Natural killer cell treated with Interleukin-12 subunit alpha and Interleukin-12 subunit beta and Interleukin-15 and Interleukin-18, amount 100 ng/mL, for 72 hours (primary cell): ENCODE results near the gene TNFRSF25. TPM values are rescaled to one million over a fixed set of nuclear protein-coding genes. Genes with fewer than 3 reads are reported as not detected.
A peak's percentile ranks its signal among the peaks of the same experiment; 100 is the strongest.

Experiments used
- ATAC-seq, 2 donors: fragments of 150-1000 bp; cut with Tn5 transposase in 1 of 2; sonication (Bioruptor Pico), chemical (Tn5 transposase) in 1 of 2; 2 replicates each; pipeline ENCODE4 v1.10.0; 2021
- DNase-seq: peaks from one replicate; pipeline ENCODE4 v3.0.0; 2022; ENCODE audit warnings: low spot score
- H3K27ac Mint-ChIP-seq, 2 donors: 1 replicate in 1 of 2; 2 replicates in 1 of 2; pipeline ENCODE4 v1.8.0; 2022; ENCODE audit warnings: mixed read lengths in 2 of 2, mild to moderate bottlenecking in 1 of 2, moderate library complexity in 1 of 2
- H3K27me3 Mint-ChIP-seq, 2 donors: 1 replicate in 1 of 2; 2 replicates in 1 of 2; pipeline ENCODE4 v1.8.0; 2022; ENCODE audit warnings: mixed read lengths in 2 of 2
- H3K36me3 Mint-ChIP-seq: one replicate; pipeline ENCODE4 v1.8.0; 2022; ENCODE audit warnings: mixed read lengths
- H3K4me1 Mint-ChIP-seq, 2 donors: 1 replicate in 1 of 2; 2 replicates in 1 of 2; pipeline ENCODE4 v1.8.0; 2022; ENCODE audit warnings: low read depth in 2 of 2, mixed read lengths in 2 of 2, mild to moderate bottlenecking in 1 of 2
- H3K4me3 Mint-ChIP-seq: one replicate; pipeline ENCODE4 v1.8.0; 2022; ENCODE audit warnings: mixed read lengths
- H3K9me3 Mint-ChIP-seq: 2 replicates; pipeline ENCODE4 v1.8.0; 2022; ENCODE audit warnings: mixed read lengths
- total RNA-seq, 2 donors: library from RNA; stranded (reverse); gene quantifications; one replicate each; pipeline ENCODE4 v1.2.3, GENCODE V29; 2022

TNFRSF25 gene
- 100 to 1,000 TPM in 1 of 2 donors, 10 to 100 TPM in 1; 83.6 to 106 TPM for total RNA-seq

DNA sequence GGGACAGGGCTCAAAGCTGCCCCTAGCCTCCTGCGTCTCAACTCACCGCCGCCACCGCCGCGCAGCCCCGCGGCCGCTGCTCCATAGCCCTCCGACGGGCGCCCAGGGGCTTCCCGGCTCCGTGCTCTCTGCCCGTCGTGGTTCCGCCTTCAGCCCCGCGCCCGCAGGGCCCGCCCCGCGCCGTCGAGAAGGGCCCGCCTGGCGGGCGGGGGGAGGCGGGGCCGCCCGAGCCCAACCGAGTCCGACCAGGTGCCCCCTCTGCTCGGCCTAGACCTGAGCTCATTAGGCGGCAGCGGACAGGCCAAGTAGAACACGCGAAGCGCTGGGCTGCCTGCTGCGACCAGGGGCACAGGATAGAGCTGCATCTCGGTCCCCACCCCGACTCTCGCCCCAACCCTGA lies at the start of gene TNFRSF25:
TNFRSF25 (minus strand) TSS at position 151 of the 400 bp plus-strand sequence; CDS start at position 85, 66 bp downstream.
- peak; percentile 45 to 78 for ATAC-seq
- H3K4me3 Mint-ChIP-seq, result peak within 1 kb of the TSS; percentile 88
- no peaks in the 10 kb centered on the region for H3K9me3 Mint-ChIP-seq
- peaks cover 5% of the 10 kb centered on the region for H3K36me3 Mint-ChIP-seq
- peaks cover 0 to 6% of the 10 kb centered on the region in 2 donors for H3K27me3 Mint-ChIP-seq
- no peak for DNase-seq
- H3K27ac Mint-ChIP-seq, result peak within 1 kb of the TSS in 1 of 2 donors; percentile 88
- H3K4me1 Mint-ChIP-seq, result peaks cover 14 to 23% of the 10 kb centered on the region in 2 donors

DNA sequence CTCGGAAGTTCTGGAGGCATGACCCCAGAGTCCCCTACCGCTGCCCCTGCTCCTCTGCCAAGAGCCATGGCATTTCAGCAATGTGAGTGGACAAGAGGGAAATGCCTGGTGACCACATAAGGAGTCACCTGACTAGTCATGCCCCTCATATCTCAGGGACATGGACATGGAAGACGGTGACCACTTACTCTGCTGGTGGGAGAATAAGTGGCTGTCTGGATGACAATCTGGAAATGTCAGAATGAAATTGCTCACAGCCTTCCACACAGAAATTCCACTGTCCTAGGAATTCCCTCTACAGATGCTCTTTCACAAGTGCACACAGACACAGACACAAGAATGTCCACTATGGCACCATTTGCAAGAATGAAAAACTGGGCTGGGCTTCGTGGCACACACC lies 49.8 kb upstream of the TNFRSF25 start:
- no peak overlapping the region for H3K27ac Mint-ChIP-seq

GRCh38 chr1:6513320-6513801 lies 47.4 kb upstream of the TNFRSF25 start:
- H3K4me1 Mint-ChIP-seq, result no peaks in the 10 kb centered on the region
- H3K27ac Mint-ChIP-seq, result no peak overlapping the region
- H3K36me3 Mint-ChIP-seq, result no peaks in the 10 kb centered on the region
- DNase-seq (no peak), ATAC-seq (no peak)
- H3K9me3 Mint-ChIP-seq, result no peaks in the 10 kb centered on the region
- no peaks in the 10 kb centered on the region for H3K27me3 Mint-ChIP-seq
- H3K4me3 Mint-ChIP-seq, result no peak overlapping the region

More for the DNA sequence above, 49.8 kb upstream of the TNFRSF25 start:
- Mint-ChIP-seq H3K36me3 (no peaks in the 10 kb centered on the region), H3K27me3 (no peaks in the 10 kb centered on the region), H3K9me3 (no peaks in the 10 kb centered on the region), H3K4me1 (no peaks in the 10 kb centered on the region), H3K4me3 (no peak overlapping the region)
- ATAC-seq (no peak), DNase-seq (no peak)

GRCh38 chr1:6512908-6513280 lies 46.9 kb upstream of the TNFRSF25 start:
- Mint-ChIP-seq H3K4me3 (no peak overlapping the region), H3K36me3 (no peaks in the 10 kb centered on the region), H3K4me1 (no peaks in the 10 kb centered on the region), H3K9me3 (no peaks in the 10 kb centered on the region), H3K27me3 (no peaks in the 10 kb centered on the region), H3K27ac (no peak overlapping the region)
- ATAC-seq (no peak), DNase-seq (no peak)

DNA sequence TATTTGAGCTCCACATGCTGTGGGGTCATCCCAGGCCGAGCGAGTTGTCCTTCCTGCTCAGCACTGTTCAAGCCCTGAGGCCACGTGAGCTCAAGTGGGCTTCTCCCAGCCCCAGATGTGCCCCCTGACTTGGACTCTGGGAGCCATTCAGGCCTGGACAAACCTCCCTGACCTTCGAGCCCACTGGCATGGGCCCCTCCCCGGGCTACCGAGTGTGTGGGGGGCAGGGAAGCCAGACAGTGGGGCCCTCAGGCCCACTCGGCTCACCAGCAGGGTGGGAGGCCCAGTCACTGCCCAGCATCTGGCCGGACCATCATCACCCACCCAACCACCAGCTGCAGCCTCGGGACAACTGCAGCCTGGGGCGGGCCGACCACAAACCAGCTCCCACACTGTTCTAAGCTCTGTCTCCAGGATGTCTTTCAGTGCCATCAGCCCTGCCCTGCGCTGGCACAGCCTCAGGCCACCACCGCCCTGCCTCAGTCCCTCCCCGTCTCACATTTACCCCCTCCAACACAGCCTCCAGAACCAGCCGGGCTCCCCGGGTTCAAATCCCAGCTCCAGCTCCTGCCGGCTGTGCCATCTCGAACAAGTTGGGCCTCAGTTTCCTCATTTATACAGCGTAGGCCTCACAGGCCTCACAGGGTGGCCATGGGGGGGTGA lies 46.4 kb upstream of the TNFRSF25 start:
- Mint-ChIP-seq H3K4me3 (no peak overlapping the region), H3K27me3 (no peaks in the 10 kb centered on the region), H3K27ac (no peak overlapping the region), H3K36me3 (no peaks in the 10 kb centered on the region), H3K4me1 (no peaks in the 10 kb centered on the region), H3K9me3 (no peaks in the 10 kb centered on the region)
- ATAC-seq (no peak), DNase-seq (no peak)

DNA sequence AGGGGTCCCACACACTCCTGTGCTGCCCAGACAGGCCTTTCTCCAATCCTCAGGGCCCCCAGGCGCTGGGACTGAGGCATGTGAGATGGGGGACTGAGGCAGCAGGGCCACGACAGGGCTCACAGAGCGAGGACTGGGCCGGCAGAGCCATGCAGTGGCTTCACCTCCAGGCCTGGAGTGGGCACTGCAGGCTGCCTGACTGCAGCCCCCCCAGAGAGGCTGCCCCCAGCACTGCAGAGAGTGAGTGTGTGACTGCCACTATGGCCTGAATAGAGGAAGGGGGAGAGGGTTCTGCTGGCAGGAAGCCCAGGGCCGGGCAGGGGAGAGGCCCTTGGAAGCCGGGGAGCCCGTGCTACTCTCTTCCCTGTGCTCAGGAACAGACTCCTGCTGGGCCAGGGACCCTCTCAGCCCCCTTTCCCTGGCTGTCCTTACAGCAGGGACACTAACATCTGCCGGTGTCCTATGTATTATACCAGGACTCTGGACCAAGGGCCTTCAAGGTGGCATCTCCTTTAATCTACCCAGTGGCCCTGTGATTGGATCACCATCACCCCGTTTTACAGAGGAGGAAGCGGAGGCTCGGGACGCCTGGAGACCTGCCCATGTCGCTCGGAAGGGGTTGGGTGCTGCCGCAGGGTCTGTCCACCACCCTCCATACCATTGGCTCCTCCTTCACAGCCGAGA lies 45.7 kb upstream of the TNFRSF25 start:
- Mint-ChIP-seq H3K9me3 (no peaks in the 10 kb centered on the region), H3K36me3 (no peaks in the 10 kb centered on the region), H3K4me3 (no peak overlapping the region), H3K4me1 (no peaks in the 10 kb centered on the region), H3K27me3 (no peaks in the 10 kb centered on the region), H3K27ac (no peak overlapping the region)
- DNase-seq (no peak), ATAC-seq (no peak)

GRCh38 chr1:6511056-6511455 lies 45.1 kb upstream of the TNFRSF25 start:
- Mint-ChIP-seq H3K9me3 (no peaks in the 10 kb centered on the region), H3K27ac (no peak overlapping the region), H3K4me3 (no peak overlapping the region), H3K36me3 (no peaks in the 10 kb centered on the region), H3K27me3 (no peaks in the 10 kb centered on the region), H3K4me1 (no peaks in the 10 kb centered on the region)
- ATAC-seq (no peak), DNase-seq (no peak)

- H3K27me3 Mint-ChIP-seq, result no peaks in the 10 kb centered on the region
- no peak overlapping the region for H3K27ac Mint-ChIP-seq
- no peak for ATAC-seq
- no peaks in the 10 kb centered on the region for H3K9me3 Mint-ChIP-seq
- DNase-seq, result no peak
- H3K4me3 Mint-ChIP-seq, result no peak overlapping the region
- H3K36me3 Mint-ChIP-seq, result no peaks in the 10 kb centered on the region
- H3K4me1 Mint-ChIP-seq, result no peaks in the 10 kb centered on the region
Measured at GRCh38 chr1:6510493-6510892, 44.5 kb upstream of the TNFRSF25 start.

DNA sequence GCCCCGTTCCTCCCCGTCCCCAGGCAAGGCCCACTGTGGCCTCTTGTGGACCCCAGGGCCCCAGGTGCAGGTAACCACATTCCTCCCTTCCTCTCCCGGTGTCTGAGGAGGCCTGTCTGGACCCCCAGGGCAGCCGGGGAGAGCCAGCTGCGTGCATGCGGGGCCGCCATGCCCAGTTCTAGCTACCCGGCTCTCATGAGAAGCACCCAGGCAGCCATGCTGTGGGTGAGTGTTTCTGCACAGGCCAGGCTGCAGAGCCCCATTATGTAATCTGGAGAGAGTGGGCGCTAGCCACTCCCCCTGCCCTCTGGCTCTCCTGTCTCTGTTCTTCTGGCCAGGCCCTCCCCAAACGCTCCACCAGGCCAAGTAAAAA lies 43.9 kb upstream of the TNFRSF25 start:
- Mint-ChIP-seq H3K27me3 (no peaks in the 10 kb centered on the region), H3K36me3 (no peaks in the 10 kb centered on the region), H3K27ac (no peak overlapping the region), H3K4me3 (no peak overlapping the region), H3K9me3 (no peaks in the 10 kb centered on the region), H3K4me1 (no peaks in the 10 kb centered on the region)
- no peak for ATAC-seq
- DNase-seq, result no peak

DNA sequence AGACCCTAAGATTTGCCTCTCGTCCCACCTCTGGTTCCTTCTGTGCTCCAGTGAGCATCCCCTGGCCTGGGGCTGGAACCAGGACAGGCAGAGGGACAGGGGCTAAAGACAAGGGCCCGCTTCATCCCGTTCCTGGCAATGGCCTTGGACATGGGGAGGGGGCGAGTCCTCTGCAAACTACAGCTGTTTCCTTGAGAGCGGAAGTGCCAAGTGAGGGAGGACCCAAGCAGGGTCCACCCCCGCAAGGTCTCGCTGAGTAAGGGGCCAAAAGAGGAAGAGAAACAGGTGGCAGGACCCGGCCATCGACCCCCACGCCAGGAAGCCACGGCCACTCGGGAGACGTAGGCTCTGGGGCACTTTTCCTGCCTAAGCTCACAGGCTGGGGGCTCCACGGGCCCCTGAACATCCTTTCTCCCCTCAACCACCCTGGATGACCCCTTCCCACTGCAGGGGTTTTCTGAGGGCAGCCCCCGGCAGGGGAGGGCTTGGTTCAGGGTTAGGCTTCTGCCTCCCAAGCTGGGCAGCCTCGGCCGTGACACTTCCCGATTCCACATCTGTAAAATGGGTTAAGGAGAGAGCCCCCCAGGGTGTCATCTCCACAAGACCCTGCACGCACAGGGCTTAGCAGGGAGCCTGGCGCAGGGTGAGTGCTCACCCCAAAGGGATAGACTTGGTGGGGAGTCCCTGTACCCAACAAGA lies 43.4 kb upstream of the TNFRSF25 start:
- no peak for ATAC-seq
- H3K36me3 Mint-ChIP-seq, result no peaks in the 10 kb centered on the region

DNA sequence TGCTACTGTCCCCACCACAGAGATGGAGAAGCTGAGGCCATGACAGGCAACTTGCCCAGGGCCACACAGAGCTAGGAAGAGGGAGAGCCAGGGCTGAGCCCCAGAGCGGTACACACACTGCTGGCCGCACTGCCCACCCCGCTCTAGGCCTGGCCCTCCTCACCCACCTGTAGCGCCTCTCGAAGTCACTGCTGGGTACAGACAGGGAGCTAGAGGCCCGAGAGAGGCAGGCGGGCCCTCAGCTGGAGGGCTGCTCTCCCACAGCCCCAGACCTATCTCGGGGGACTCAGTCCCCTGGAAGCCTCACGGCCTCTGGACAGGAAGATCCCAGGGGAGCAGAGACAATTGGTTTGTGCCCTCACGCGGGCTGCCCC lies 42.8 kb upstream of the TNFRSF25 start:
- no peaks in the 10 kb centered on the region for H3K4me1 Mint-ChIP-seq
- H3K4me3 Mint-ChIP-seq, result no peak overlapping the region
- no peaks in the 10 kb centered on the region for H3K9me3 Mint-ChIP-seq
- DNase-seq (no peak), ATAC-seq (no peak)
- no peaks in the 10 kb centered on the region for H3K36me3 Mint-ChIP-seq
- no peaks in the 10 kb centered on the region for H3K27me3 Mint-ChIP-seq
- H3K27ac Mint-ChIP-seq, result no peak overlapping the region

More for the DNA sequence above, 43.4 kb upstream of the TNFRSF25 start:
- H3K9me3 Mint-ChIP-seq, result no peaks in the 10 kb centered on the region
- no peaks in the 10 kb centered on the region for H3K4me1 Mint-ChIP-seq
- H3K4me3 Mint-ChIP-seq, result no peak overlapping the region
- H3K27ac Mint-ChIP-seq, result no peak overlapping the region
- DNase-seq, result no peak
- no peaks in the 10 kb centered on the region for H3K27me3 Mint-ChIP-seq

- Mint-ChIP-seq H3K4me3 (no peak overlapping the region), H3K9me3 (no peaks in the 10 kb centered on the region), H3K4me1 (no peaks in the 10 kb centered on the region), H3K36me3 (no peaks in the 10 kb centered on the region), H3K27me3 (no peaks in the 10 kb centered on the region), H3K27ac (no peak overlapping the region)
- ATAC-seq (no peak), DNase-seq (no peak)
Measured at GRCh38 chr1:6508154-6508815, 42.3 kb upstream of the TNFRSF25 start.

DNA sequence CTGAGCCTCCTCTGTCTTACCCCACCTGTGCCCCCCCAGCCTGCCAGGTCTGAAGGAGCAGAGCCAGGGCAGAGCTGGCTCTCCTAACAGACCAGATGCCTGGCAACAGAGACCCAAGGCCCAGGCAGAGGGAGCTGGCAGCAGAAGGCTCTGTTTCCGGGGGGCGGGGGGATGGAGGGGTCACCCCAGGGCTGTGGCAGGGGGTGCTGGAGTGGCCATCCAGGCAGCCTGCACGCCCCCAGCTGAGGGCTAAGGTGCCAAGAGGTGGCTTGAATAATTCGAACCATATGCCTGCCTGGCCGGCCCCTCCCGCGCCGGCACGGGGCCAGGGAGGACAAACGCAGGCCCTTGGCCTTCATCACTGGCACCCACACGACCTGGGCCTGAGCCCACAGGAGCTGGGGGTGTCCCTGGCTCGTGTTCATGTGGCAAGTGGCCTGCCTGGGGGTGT lies 41.5 kb upstream of the TNFRSF25 start:
- Mint-ChIP-seq H3K4me3 (no peak overlapping the region), H3K36me3 (no peaks in the 10 kb centered on the region), H3K4me1 (no peaks in the 10 kb centered on the region), H3K27ac (no peak overlapping the region), H3K9me3 (no peaks in the 10 kb centered on the region), H3K27me3 (no peaks in the 10 kb centered on the region)
- ATAC-seq (no peak), DNase-seq (no peak)

DNA sequence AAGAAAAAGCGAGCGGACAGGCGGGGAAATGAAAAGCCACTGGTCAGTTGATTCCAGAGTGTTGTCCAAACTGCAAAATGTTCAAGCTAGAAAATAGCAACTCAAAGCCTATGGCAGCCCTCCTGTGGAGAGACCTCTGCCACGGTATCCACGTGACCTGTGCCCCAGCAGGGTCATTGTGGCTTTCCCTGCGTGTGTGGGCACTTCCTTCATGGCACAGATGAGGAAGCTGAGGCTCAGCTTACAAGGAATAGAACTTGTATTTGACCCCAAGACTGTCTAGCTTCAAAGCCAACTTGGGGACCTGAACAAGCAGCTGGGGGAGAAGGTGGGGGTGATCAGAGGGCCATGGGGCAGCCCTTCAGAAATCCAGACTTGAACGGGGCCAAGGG lies 41.1 kb upstream of the TNFRSF25 start:
- H3K4me1 Mint-ChIP-seq, result no peaks in the 10 kb centered on the region
- H3K4me3 Mint-ChIP-seq, result no peak overlapping the region
- ATAC-seq (no peak), DNase-seq (no peak)
- no peaks in the 10 kb centered on the region for H3K36me3 Mint-ChIP-seq
- H3K9me3 Mint-ChIP-seq, result no peaks in the 10 kb centered on the region
- no peaks in the 10 kb centered on the region for H3K27me3 Mint-ChIP-seq
- H3K27ac Mint-ChIP-seq, result no peak overlapping the region
